ENCODE data around the gene PARD6B. TPM values are rescaled to one million over a fixed set of nuclear protein-coding genes. Genes with fewer than 3 reads are reported as not detected.

PARD6B gene
- total RNA-seq, 1 experiment from 2014 or later: 153 TPM

GRCh38 chr20:50805349-50805684, 73.9 kb downstream of the PARD6B start:
- no peaks in the 10 kb centered on the region for H3K36me3 ChIP-seq (ENCODE audit: control insufficient read depth, insufficient read depth, low read length)
- H3K27me3 Mint-ChIP-seq (ENCODE audit: insufficient read depth, unreplicated experiment): no peaks in the 10 kb centered on the region
- H3K4me1 Mint-ChIP-seq (ENCODE audit: low read depth, unreplicated experiment): peaks cover 17% of the 10 kb centered on the region
- intact Hi-C loops (cut with micrococcal nuclease; ENCODE audit: unreplicated experiment): no loop called here
- CTCF ChIA-PET: no interaction called here
- H3K27ac Mint-ChIP-seq (ENCODE audit: unreplicated experiment): no peak overlapping the region
- DNase-seq: no peak
- H3K36me3 Mint-ChIP-seq (ENCODE audit: insufficient read depth, unreplicated experiment): no peaks in the 10 kb centered on the region
- POLR2A ChIA-PET: no interaction called here
- BruUV-seq (replicated peaks): no TSS peak
- no peak overlapping the region for H3K4me3 Mint-ChIP-seq (ENCODE audit: unreplicated experiment)
- H3K27me3 ChIP-seq (replicated peaks; ENCODE audit: control insufficient read depth, insufficient read depth, low read length): no peaks in the 10 kb centered on the region
- no peaks in the 10 kb centered on the region for H3K9me3 Mint-ChIP-seq (ENCODE audit: unreplicated experiment)
- peaks cover 22% of the 10 kb centered on the region; the same call in 1 of the 2 replicates for H3K4me1 ChIP-seq
- TF ChIP-seq, protein P1, sequence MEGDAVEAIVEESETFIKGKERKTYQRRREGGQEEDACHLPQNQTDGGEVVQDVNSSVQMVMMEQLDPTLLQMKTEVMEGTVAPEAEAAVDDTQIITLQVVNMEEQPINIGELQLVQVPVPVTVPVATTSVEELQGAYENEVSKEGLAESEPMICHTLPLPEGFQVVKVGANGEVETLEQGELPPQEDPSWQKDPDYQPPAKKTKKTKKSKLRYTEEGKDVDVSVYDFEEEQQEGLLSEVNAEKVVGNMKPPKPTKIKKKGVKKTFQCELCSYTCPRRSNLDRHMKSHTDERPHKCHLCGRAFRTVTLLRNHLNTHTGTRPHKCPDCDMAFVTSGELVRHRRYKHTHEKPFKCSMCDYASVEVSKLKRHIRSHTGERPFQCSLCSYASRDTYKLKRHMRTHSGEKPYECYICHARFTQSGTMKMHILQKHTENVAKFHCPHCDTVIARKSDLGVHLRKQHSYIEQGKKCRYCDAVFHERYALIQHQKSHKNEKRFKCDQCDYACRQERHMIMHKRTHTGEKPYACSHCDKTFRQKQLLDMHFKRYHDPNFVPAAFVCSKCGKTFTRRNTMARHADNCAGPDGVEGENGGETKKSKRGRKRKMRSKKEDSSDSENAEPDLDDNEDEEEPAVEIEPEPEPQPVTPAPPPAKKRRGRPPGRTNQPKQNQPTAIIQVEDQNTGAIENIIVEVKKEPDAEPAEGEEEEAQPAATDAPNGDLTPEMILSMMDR (IDR thresholded peaks at IDR 0.05; ENCODE audit: insufficient read depth in 1 of 2, low read depth in 1 of 2, low read length in 1 of 2, severe bottlenecking in 1 of 2, unreplicated experiment in 1 of 2): no peak
- H3K4me3 ChIP-seq (ENCODE audit: low read depth, low read length): no peak overlapping the region
- H3K9me3 ChIP-seq: peaks cover 6% of the 10 kb centered on the region; the same call in 1 of the 2 replicates

GRCh38 chr20:50806126-50806768, 74.9 kb downstream of the PARD6B start:
- Mint-ChIP-seq H3K4me1 (ENCODE audit: low read depth, unreplicated experiment) (peaks cover 17% of the 10 kb centered on the region), H3K9me3 (ENCODE audit: unreplicated experiment) (no peaks in the 10 kb centered on the region), H3K36me3 (ENCODE audit: insufficient read depth, unreplicated experiment) (no peaks in the 10 kb centered on the region), H3K27ac (ENCODE audit: unreplicated experiment) (no peak overlapping the region), H3K4me3 (ENCODE audit: unreplicated experiment) (no peak overlapping the region), H3K27me3 (ENCODE audit: insufficient read depth, unreplicated experiment) (no peaks in the 10 kb centered on the region)
- DNase-seq: no peak
- Histone ChIP-seq H3K4me3 (ENCODE audit: low read depth, low read length) (no peak overlapping the region), H3K36me3 (ENCODE audit: control insufficient read depth, insufficient read depth, low read length) (no peaks in the 10 kb centered on the region), H3K27me3 (replicated peaks; ENCODE audit: control insufficient read depth, insufficient read depth, low read length) (no peaks in the 10 kb centered on the region), H3K4me1 (peaks cover 22% of the 10 kb centered on the region; the same call in 1 of the 2 replicates), H3K9me3 (peaks cover 6% of the 10 kb centered on the region; the same call in 1 of the 2 replicates)
- POLR2A ChIA-PET: no interaction called here
- intact Hi-C loops (cut with micrococcal nuclease; ENCODE audit: unreplicated experiment): no loop called here
- TF ChIP-seq, protein P1 (IDR thresholded peaks at IDR 0.05; ENCODE audit: insufficient read depth in 1 of 2, low read depth in 1 of 2, low read length in 1 of 2, severe bottlenecking in 1 of 2, unreplicated experiment in 1 of 2): no peak
- BruUV-seq (replicated peaks): no TSS peak
- CTCF ChIA-PET: no interaction called here

Other genes with a start within 250 kb of the PARD6B start
- gene PTPN1, start 221.2 kb upstream of the PARD6B start, total RNA-seq (2022): 65.0 and 65.2 TPM in 2 replicates
- gene RIPOR3, start 40.0 kb upstream of the PARD6B start, total RNA-seq (2022): 0.18 and 0.67 TPM in 2 replicates
- 23.1 and 29.9 TPM in 2 replicates for gene BCAS4, start 63.5 kb downstream of the PARD6B start, total RNA-seq (2022)
- 154 and 157 TPM in 2 replicates for gene ADNP, start 199.9 kb downstream of the PARD6B start, total RNA-seq (2022)
- gene DPM1, start 227.0 kb downstream of the PARD6B start, total RNA-seq (2022): 170 and 188 TPM in 2 replicates
- gene MOCS3, start 227.2 kb downstream of the PARD6B start, total RNA-seq (2022): 12.9 and 13.2 TPM in 2 replicates